PC-9 (cell line): Measurements from ENCODE around the gene CLEC16A.

ENCODE experiments used
- CTCF ChIP-seq: fragments of 200-600 bp; sonication (generic); conservative IDR thresholded peaks from 2 replicates; pipeline ENCODE4 v1.6.1; 2017; ENCODE audit warnings: mixed run types, antibody characterized with exemption, mild to moderate bottlenecking, moderate library complexity
- EZH2 ChIP-seq: fragments of 200-600 bp; sonication (generic); IDR thresholded peaks from 2 replicates; pipeline ENCODE4 v1.8.0; 2017; ENCODE audit warnings: antibody characterized with exemption, low read depth

DNA sequence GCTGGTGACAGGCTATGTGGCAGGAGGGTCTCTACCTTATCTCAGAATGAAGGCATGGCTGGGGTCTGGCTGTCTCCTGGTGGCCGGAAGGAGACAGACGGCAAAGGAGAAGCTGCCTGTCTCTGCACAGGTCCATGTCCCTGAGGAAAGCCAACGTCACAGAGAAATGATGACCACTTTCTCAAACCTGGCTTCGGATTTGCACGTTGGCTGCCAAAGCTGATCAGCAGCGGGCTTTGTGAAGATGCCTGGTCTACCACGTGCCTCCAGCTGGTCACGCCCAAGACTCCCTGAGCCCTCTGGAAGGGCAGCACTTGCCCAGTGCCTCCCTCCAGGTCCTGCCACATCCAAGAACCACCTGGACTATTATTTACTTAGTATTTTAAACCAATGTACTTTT is 10.5 kb upstream of the CLEC16A start:
- TF ChIP-seq CTCF (no peak), EZH2 (no peak)
